HG03175 (cell line): Measurements from ENCODE around the gene NBPF14.
"Not testable (repeated sequence)": the region's sequence is repeated elsewhere in the genome, so short reads cannot be mapped to it uniquely, and the experiment has no call there.

Experiments used
- ATAC-seq: cut with Tn5 transposase; IDR thresholded peaks from one replicate; pipeline ENCODE4 v1.9.1; 2021; ENCODE audit warnings: mild to moderate bottlenecking, moderate library complexity; ENCODE audit not compliant: unreplicated experiment

NBPF14 gene, protein sequence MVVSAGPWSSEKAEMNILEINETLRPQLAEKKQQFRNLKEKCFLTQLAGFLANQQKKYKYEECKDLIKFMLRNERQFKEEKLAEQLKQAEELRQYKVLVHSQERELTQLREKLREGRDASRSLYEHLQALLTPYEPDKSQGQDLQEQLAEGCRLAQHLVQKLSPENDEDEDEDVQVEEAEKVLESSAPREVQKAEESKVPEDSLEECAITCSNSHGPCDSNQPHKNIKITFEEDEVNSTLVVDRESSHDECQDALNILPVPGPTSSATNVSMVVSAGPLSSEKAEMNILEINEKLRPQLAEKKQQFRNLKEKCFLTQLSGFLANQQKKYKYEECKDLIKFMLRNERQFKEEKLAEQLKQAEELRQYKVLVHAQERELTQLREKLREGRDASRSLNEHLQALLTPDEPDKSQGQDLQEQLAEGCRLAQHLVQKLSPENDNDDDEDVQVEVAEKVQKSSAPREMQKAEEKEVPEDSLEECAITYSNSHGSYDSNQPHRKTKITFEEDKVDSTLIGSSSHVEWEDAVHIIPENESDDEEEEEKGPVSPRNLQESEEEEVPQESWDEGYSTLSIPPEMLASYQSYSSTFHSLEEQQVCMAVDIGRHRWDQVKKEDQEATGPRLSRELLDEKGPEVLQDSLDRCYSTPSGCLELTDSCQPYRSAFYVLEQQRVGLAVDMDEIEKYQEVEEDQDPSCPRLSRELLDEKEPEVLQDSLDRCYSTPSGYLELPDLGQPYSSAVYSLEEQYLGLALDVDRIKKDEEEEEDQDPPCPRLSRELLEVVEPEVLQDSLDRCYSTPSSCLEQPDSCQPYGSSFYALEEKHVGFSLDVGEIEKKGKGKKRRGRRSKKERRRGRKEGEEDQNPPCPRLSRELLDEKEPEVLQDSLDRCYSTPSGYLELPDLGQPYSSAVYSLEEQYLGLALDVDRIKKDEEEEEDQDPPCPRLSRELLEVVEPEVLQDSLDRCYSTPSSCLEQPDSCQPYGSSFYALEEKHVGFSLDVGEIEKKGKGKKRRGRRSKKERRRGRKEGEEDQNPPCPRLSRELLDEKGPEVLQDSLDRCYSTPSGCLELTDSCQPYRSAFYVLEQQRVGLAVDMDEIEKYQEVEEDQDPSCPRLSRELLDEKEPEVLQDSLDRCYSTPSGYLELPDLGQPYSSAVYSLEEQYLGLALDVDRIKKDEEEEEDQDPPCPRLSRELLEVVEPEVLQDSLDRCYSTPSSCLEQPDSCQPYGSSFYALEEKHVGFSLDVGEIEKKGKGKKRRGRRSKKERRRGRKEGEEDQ (N-terminal part only)

DNA sequence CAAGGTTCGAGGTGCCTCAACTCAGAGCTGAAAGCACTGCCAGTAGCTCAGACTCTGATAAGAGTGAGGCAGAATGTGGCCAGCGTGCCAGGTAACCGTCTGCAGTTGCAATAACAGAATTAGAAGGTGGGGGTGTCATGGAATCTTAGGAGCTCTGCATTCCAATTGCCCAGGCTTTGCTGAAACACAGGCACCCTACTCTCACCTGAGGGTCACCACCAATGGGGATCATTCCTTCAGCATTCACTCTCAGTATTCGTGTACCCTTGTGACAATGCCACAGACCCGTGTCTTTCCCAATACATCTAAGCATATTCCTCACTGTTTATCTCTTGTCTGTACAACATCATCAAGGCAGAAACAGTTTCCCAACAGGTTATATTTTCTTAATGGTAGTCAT is at the start of gene NBPF14:
Gene NBPF14 (minus strand): TSS at position 101 of the 400 bp plus-strand sequence. CDS start 294 bp downstream, outside the sequence.
- ATAC-seq: not testable (repeated sequence)

DNA sequence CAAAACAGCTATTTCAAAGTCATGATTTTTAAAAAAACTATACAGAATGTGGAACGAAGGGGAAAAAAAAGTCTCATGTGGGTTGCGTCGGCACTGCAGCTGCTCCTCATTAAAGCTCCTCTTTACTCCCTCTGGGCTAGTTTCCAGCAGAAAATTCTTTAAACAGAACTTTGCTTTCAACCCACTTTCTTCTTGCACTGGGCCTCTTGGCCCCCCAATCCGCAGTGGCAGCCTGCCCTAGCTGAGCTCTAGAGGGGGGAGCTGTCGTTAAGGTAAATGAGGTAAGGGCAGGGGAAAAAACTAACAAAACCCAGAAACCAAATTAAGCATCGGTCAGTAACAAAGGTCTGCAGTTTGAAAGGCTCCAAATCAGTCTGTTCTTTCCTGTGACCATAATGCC is 29.6 kb upstream of the NBPF14 start:
- ATAC-seq: not testable (repeated sequence)

DNA sequence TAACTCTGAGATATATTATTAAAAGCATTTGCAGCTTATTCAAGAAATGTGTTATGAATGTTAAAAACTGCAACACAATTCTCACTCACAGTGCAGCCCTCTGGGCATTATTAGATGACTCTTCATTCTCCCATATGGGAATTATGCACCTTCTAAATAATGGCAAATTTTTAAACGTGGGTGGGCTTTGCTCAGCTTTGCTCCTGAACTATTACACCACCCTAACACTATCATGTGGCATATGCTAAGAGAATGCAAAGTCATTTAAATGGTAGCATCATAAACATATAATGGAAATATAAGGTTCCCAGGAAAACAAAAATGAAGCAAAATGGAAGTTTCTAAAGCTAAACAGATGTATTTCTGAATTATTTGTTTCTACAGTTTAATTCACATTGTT is 22.4 kb upstream of the NBPF14 start:
- not testable (repeated sequence) for ATAC-seq

DNA sequence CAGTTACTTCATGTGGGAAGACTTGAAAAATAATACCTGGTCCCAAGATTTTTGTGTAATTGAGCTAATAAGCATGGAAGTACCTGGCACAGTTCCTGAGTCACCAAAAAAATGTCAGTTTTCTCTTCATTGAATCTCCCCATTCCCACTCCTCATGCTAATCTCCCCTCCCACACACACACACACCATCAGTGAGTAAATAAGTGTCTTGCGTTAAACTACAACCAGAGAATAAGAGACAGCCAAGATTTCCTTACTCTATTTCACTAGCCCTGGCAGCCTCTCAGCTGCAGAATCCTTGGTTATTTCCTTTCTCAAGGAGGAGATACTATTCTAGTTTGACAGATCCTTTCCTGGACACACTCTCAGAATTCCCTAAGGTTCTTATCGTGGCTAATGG is 9.5 kb upstream of the NBPF14 start:
- ATAC-seq: not testable (repeated sequence)

DNA sequence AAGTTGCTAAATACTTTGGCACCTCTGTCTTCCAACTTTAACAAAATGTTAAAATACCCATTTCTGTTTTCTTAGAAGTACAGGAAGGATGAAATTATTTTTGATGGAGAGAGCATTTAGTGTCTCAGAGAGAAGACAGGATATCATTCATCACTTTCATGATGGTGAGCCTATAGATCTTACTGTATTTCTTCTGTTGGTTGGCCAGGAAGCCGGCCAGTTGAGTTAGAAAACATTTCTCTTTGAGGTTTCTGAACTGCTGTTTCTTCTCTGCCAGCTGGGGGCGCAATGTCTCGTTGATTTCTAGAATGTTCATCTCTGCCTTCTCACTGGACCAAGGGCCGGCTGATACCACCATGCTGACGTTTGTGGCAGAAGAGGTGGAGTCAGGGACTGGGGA is 451 bp downstream of the NBPF14 start:
- ATAC-seq: not testable (repeated sequence)

DNA sequence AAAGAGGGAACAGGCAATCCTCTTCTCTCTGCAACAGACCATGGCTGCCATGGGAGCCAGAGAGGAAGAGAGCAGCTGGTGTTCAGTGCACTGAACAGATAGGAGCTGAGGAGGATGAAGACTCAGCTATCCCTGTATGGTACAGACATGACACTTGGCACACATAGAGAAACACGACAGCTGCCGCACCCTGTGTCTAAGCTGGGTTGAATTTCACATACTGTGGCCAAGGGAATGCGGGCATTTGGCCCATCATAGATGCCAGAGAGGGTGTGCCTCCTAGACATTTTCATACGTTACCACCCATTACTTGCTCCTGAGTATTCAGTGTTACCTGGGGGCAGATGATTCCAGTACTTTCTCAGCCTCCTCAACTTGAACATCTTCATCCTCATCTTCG is 4.7 kb downstream of the NBPF14 start:
- ATAC-seq: not testable (repeated sequence)

DNA sequence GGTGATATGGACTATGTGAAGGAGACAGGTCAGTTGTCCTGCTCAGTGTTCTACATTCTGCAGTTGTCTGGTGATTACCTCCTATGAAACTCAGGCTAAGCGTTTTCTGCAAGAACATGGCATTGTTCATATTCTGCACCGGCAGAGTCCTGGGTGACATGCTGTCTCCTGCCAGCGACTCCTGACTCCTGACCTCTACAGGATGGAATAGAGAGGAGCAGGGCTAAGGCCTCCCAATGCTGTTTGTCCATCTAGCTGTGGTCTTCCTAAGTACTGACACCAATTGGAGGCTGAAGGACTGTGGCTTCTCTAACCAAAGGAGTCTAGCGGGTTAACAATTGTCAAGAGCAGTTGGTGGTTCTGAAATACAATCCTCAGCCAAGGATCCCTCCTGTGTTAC is 63.7 kb downstream of the NBPF14 start:
- ATAC-seq: not testable (repeated sequence)

DNA sequence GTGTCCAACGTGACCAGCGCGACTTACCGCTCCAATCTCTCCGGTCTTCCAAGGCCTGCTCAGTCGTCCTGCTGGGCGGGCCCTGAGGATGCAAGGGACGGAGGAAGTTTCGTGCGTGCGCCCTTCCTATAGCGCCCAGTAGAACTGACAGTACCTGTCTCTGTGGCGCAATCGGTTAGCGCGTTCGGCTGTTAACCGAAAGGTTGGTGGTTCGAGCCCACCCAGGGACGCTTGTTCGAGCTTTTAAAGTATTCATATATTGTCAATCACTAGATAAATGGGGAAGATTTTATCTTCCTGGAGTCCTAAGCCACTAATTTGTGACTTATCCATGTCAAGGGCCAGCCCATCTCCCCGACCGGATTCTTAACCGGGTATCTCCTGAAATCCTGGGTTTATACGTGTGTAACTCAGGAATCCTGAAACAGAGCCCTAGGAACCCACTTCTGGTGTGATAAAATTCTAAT is 66.7 kb downstream of the NBPF14 start:
- ATAC-seq: not testable (repeated sequence)

DNA sequence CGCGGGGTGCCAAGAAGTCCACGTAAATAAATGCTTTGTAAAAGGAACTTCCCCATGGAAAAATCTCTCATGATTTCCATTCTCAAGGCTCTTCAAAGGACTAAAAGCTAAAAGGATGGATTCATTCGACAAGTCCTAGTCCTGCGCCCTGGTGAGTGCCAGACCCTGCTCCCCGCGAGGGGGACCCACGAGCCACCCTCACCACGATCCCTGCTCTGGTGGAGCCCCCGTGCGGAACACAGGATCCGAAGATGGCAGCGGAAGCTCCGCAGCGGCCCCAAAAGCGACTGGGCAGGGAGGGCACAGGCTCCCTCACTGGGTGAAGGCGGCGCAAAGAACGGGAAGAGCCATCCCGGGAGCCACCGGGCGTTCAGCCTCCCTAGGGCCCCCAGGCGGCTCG is 67.2 kb downstream of the NBPF14 start:
- ATAC-seq: not testable (repeated sequence)

DNA sequence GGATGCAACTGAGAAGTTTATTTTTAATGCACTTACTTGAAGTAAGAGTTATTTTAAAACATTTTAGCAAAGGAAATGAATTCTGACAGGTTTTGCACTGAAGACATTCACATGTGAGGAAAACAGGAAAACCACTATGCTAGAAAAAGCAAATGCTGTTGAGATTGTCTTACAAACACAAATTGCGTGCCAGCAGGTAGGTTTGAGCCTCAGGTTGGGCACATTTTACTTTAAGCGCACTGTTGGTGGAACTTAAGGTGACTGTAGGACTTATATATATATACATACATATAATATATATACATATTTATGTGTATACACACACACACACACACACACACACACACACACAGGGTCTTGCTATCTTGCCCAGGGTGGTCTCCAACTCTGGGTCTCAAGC is 69.2 kb downstream of the NBPF14 start:
- not testable (repeated sequence) for ATAC-seq

DNA sequence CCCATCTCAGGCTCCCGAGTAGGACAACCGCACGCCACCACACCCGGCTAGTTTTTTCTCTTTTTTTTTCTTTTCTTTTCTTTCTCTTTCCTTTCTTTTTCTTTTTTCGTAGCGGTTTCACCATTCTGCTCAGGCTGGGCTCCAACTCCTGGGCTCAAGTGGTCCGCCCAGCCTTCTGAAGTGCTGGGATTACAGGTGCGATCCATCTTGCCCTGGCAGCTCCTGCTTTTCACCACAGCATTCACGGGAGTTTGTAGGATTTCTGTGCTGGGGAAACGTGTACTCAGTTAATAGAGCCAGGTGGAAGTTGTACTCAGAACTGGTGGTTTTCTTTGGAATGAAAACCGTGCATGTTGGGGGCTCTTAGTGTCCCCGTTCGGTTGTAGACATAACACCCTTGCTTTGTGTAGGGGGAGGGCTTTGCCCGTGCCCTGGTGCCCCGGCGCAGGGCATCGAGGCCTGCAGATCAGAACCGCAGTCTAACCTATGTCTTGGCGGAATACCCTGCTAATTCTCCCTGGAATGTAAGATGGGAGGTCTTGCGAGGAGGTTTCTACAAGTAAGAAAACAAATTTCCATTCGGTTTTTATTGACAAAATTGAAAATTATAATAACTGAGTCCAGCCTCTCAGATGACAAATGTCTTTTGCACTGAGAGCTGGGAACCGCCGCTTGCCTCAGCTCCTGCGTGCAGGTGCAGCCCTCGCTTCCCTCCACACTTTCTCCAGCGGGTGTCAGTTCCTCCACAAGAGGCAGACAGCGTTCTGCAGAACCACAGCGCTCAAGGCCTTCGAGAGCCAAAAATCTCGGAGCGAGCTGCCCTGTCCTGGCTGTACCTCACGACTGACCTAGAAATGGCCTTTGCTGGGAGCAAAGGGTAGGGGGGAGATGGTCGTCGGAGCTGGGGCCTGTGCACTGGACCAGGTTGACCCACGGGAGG is 72.3 kb downstream of the NBPF14 start:
- ATAC-seq: not testable (repeated sequence)

DNA sequence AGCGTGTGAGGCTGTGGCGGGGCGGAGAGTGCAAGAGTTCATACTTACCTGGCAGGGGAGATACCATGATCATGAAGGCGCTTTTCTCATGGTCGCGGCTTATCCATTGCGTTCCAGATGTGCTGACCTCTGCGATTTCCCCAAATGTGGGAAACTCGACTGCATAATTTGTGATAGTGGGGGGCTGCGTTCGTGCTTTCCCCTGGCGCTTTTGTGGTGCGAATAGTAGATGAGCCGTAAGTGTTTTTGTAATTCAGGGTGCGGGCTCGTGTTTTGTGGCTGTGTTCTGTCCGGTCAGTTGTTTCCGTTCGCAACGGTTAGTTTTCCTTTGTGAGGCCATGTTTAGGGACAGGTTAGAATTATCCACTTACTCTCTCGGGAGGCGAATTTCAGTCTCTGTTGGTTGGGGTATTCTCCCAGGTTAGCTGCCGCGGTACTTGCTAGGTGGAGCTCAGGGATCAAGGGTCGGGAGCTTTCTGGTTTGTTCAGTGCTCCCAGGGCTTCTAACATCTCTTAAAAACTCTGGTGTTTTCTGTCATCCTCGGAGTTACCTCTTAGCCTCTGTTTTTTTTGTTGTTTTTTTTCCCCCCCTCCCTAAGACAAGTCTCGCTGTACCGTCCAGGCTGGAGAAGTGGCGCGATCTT is 73.1 kb downstream of the NBPF14 start:
- ATAC-seq: peak; percentile 78

DNA sequence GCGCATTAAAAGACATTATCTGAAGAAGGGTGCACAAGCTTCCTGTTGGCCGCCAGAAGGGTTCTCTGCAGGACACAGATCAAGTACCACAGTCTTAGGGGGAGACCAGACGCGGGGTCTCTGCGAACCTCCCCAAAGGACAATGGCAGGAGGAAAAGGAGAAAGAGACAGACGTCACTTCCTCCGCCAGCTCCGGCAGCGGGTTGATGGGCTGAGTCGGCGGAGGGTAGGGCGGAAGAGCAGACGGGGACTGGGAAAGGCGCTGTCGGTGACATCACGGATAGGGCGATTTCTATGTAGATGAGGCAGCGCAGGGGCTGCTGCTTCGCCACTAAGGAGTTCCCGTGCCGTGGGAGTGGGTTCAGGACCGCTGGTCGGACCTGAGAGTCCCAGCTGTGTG is 73.7 kb downstream of the NBPF14 start:
- peak; percentile 59 for ATAC-seq

DNA sequence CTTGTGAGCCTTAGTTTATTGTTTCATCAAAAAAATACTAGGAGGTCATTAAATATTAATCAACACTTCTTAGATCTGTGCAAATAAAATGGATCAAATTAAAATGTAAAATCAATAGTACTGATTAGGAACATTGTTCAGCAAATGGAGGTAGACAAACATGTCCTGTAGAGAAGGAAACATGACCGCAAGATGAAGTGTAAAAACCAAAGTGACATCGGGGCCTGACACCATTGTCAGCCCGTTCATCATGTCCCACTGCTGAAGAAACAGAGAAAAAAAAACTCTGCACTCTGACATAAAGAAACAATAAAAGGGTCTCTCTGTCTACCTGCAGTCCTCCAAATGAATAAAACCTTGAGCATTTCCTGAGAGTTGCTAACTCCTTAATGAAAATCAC is 81.5 kb downstream of the NBPF14 start:
- not testable (repeated sequence) for ATAC-seq

DNA sequence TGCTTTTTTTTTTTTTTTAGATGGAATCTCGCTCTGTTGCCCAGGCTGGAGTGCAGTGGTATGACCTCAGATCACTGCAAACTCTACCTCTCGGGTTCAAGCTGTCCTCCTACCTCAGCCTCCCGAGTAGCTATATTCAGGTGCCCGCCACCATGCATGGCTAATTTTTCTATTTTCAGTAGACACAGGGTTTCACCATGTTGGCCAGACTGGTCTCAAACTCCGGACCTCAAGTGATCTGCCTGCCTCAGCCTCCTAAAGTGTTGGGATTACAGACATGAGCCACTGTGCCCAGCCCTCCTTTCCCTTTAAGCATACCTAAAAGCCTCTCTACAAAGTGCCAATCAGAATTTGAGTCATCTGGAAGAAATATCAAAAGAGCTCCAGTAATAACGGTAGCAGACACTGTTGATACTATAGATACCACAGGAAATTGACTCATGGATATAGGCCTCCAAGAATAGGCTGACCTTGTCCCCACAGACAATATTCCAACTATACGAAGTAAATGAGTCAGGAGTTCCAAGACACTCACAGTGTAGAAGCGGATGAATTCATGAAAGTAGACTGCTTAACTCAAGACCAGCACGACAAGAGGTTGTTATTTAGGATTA is 83.1 kb downstream of the NBPF14 start:
- ATAC-seq: not testable (repeated sequence)

DNA sequence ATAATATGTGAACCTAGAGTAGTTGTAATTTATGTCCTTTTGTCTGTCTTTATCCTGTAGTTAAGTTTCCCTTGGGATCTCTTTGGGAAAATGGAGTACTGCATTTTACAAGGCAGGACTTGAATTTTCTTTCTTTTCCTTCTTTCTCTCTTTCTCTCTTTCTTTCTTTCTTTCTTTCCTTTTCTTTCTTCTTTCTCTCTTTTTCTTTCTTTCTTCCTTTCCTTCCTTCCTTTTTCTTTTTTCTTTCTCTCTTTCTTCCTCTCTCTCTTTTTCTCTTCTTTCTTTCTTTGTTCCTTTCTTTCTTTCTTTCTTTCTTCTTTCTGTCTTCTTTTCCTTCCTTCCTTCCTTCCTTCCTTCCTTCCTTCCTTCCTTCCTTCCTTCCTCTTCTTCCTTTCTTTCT is 101.9 kb downstream of the NBPF14 start:
- not testable (repeated sequence) for ATAC-seq

DNA sequence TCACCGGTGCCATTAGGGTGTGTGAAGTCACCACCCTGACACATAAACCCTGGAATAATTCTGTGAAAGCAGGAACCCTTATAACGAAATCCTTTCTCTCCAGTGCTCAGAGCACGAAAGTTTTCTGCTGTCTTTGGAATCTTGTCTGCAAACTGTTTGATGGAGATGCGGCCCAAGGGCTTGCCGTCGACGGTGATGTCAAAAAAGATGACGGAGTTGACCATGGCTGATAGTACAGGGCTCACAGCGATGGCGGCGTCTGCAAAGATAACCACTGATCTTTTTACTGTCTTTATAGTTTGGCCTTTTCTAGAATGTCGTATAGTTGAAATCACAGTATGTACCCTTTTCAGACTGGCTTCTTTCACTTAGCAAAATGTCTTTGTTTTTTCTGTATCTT is 112.8 kb downstream of the NBPF14 start, which contains the start of gene PPIAL4G:
Gene PPIAL4G (minus strand): TSS at position 274 of the 400 bp plus-strand sequence. CDS start 50 bp downstream, at position 224.
- ATAC-seq: not testable (repeated sequence)
